Measurements from ENCODE around the gene USP40.

Gene USP40

GRCh38 chr2:233492078-233492477 is 74.5 kb downstream of the USP40 start:
- H3K36me3 ChIP-seq = no peaks in the 10 kb centered on the region
- no peaks in the 10 kb centered on the region for H3K9me3 ChIP-seq
- TF ChIP-seq, protein P1, sequence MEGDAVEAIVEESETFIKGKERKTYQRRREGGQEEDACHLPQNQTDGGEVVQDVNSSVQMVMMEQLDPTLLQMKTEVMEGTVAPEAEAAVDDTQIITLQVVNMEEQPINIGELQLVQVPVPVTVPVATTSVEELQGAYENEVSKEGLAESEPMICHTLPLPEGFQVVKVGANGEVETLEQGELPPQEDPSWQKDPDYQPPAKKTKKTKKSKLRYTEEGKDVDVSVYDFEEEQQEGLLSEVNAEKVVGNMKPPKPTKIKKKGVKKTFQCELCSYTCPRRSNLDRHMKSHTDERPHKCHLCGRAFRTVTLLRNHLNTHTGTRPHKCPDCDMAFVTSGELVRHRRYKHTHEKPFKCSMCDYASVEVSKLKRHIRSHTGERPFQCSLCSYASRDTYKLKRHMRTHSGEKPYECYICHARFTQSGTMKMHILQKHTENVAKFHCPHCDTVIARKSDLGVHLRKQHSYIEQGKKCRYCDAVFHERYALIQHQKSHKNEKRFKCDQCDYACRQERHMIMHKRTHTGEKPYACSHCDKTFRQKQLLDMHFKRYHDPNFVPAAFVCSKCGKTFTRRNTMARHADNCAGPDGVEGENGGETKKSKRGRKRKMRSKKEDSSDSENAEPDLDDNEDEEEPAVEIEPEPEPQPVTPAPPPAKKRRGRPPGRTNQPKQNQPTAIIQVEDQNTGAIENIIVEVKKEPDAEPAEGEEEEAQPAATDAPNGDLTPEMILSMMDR (IDR thresholded peaks at IDR 0.05) = no peak
- no peak overlapping the region for H3K4me3 ChIP-seq (ENCODE audit: low read depth in 1 of 2, low read length in 1 of 2)
- no peaks in the 10 kb centered on the region for H3K27me3 ChIP-seq
- H3K4me1 ChIP-seq (ENCODE audit: control insufficient read depth in 1 of 2, insufficient read depth in 1 of 2, low read depth in 1 of 2, low read length in 1 of 2) = no peaks in the 10 kb centered on the region
- no peak overlapping the region for H3K27ac ChIP-seq

- H3K27me3 ChIP-seq = no peaks in the 10 kb centered on the region
- H3K4me1 ChIP-seq (ENCODE audit: control insufficient read depth in 1 of 2, insufficient read depth in 1 of 2, low read depth in 1 of 2, low read length in 1 of 2) = no peaks in the 10 kb centered on the region
These were observed 75.3 kb downstream of the USP40 start for GRCh38 chr2:233491326-233491725.

DNA sequence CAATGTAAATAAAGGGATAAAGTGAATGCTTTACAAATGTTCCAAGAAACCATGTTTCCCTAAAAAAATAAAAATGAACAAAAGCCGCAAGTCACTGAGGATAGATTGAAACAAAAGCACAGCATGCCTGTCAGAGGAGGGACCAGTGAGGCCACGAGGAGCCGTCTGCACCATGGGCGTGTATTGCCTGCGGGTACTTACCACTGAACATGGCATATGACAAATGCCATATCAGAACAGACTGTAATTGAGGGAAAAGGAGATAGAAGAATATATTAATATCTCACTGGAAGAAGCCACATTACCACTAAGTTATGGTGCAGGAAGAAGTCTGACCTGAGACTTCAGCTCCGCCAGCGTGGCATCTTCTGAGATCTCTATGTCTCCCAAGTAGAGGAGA is 75.8 kb downstream of the USP40 start:
- H3K27ac ChIP-seq = no peak overlapping the region
- no peaks in the 10 kb centered on the region for H3K9me3 ChIP-seq
- no peaks in the 10 kb centered on the region for H3K4me1 ChIP-seq (ENCODE audit: control insufficient read depth in 1 of 2, insufficient read depth in 1 of 2, low read depth in 1 of 2, low read length in 1 of 2)
- no peak overlapping the region for H3K4me3 ChIP-seq (ENCODE audit: low read depth in 1 of 2, low read length in 1 of 2)
- TF ChIP-seq, protein P1 (IDR thresholded peaks at IDR 0.05) = no peak
- H3K27me3 ChIP-seq = no peaks in the 10 kb centered on the region
- no peaks in the 10 kb centered on the region for H3K36me3 ChIP-seq

More at GRCh38 chr2:233491326-233491725, 75.3 kb downstream of the USP40 start:
- Histone ChIP-seq H3K27ac (no peak overlapping the region), H3K9me3 (no peaks in the 10 kb centered on the region), H3K36me3 (no peaks in the 10 kb centered on the region), H3K4me3 (ENCODE audit: low read depth in 1 of 2, low read length in 1 of 2) (no peak overlapping the region)
- TF ChIP-seq, protein P1 (IDR thresholded peaks at IDR 0.05) = no peak

- no peaks in the 10 kb centered on the region for H3K36me3 ChIP-seq
- no peaks in the 10 kb centered on the region for H3K4me1 ChIP-seq (ENCODE audit: control insufficient read depth in 1 of 2, insufficient read depth in 1 of 2, low read depth in 1 of 2, low read length in 1 of 2)
- TF ChIP-seq, protein P1 (IDR thresholded peaks at IDR 0.05) = no peak
- no peaks in the 10 kb centered on the region for H3K27me3 ChIP-seq
- H3K9me3 ChIP-seq = no peaks in the 10 kb centered on the region
- no peak overlapping the region for H3K4me3 ChIP-seq (ENCODE audit: low read depth in 1 of 2, low read length in 1 of 2)
- H3K27ac ChIP-seq = no peak overlapping the region
These were observed 76.9 kb downstream of the USP40 start for GRCh38 chr2:233489666-233490065.

GRCh38 chr2:233489143-233489542 is 77.4 kb downstream of the USP40 start:
- H3K9me3 ChIP-seq = no peaks in the 10 kb centered on the region
- TF ChIP-seq, protein P1 (IDR thresholded peaks at IDR 0.05) = no peak
- no peaks in the 10 kb centered on the region for H3K4me1 ChIP-seq (ENCODE audit: control insufficient read depth in 1 of 2, insufficient read depth in 1 of 2, low read depth in 1 of 2, low read length in 1 of 2)
- H3K4me3 ChIP-seq (ENCODE audit: low read depth in 1 of 2, low read length in 1 of 2) = no peak overlapping the region
- no peak overlapping the region for H3K27ac ChIP-seq
- no peaks in the 10 kb centered on the region for H3K27me3 ChIP-seq
- no peaks in the 10 kb centered on the region for H3K36me3 ChIP-seq

Data from neutrophil (primary cell).